H9 (cell line): ENCODE data around the gene ABCD4. TPM values are rescaled to one million over a fixed set of nuclear protein-coding genes. Genes with fewer than 3 reads are reported as not detected.
A peak's percentile ranks its signal among the peaks of the same experiment; 100 is the strongest.

Source experiments
- DNase-seq: peaks from one replicate; pipeline ENCODE4 v3.0.0-alpha.2; 2017
- H2AFZ ChIP-seq: one replicate; pipeline ENCODE4 v1.6.1; 2013; ENCODE audit warnings: mild to moderate bottlenecking, low read length, control low read depth, moderate library complexity
- H2AK5ac ChIP-seq: 2 replicates; pipeline ENCODE4 v1.6.1; 2013; ENCODE audit warnings: low read length, control low read depth, mixed read lengths; ENCODE audit not compliant: insufficient read length
- H2BK120ac ChIP-seq: one replicate; pipeline ENCODE4 v1.6.1; 2013; ENCODE audit warnings: low read depth, mild to moderate bottlenecking, low read length, control low read depth, inconsistent platforms; ENCODE audit not compliant: poor library complexity, severe bottlenecking
- H2BK12ac ChIP-seq: 2 replicates; pipeline ENCODE4 v1.6.1; 2013; ENCODE audit warnings: low read length, control low read depth, mixed read lengths, low read depth; ENCODE audit not compliant: insufficient read length
- H2BK15ac ChIP-seq: 2 replicates; pipeline ENCODE4 v1.6.1; 2013; ENCODE audit warnings: low read depth, low read length, control low read depth
- H2BK20ac ChIP-seq: one replicate; pipeline ENCODE4 v1.6.1; 2013; ENCODE audit warnings: low read depth, mild to moderate bottlenecking, low read length, control low read depth, inconsistent platforms; ENCODE audit not compliant: poor library complexity, severe bottlenecking
- H2BK5ac ChIP-seq: 2 replicates; pipeline ENCODE4 v1.6.1; 2013; ENCODE audit warnings: low read length, control low read depth, mixed read lengths; ENCODE audit not compliant: insufficient read length
- H3K14ac ChIP-seq: 2 replicates; pipeline ENCODE4 v1.6.1; 2013; ENCODE audit warnings: low read length, control low read depth; ENCODE audit not compliant: insufficient read depth
- H3K18ac ChIP-seq: 2 replicates; pipeline ENCODE4 v1.6.1; 2013; ENCODE audit warnings: low read depth, mild to moderate bottlenecking, mixed read lengths, low read length, control low read depth; ENCODE audit not compliant: insufficient read length
- H3K23ac ChIP-seq: 2 replicates; pipeline ENCODE4 v1.6.1; 2013; ENCODE audit warnings: low read length, control low read depth, mixed read lengths, low read depth; ENCODE audit not compliant: insufficient read length
- H3K23me2 ChIP-seq: 2 replicates; pipeline ENCODE4 v1.6.1; 2013; ENCODE audit warnings: low read depth, mild to moderate bottlenecking, mixed read lengths, low read length, control low read depth; ENCODE audit not compliant: insufficient read length, poor library complexity, severe bottlenecking
- H3K27ac ChIP-seq: 2 replicates; pipeline ENCODE4 v1.5.1; 2013; ENCODE audit warnings: low read length, control low read depth, mixed read lengths, low read depth; ENCODE audit not compliant: insufficient read length
- H3K27me3 ChIP-seq: 2 replicates; pipeline ENCODE4 v1.6.1; 2013; ENCODE audit warnings: low read length, control low read depth, inconsistent platforms; ENCODE audit not compliant: insufficient read depth
- H3K4ac ChIP-seq: 2 replicates; pipeline ENCODE4 v1.6.1; 2013; ENCODE audit warnings: low read depth, mild to moderate bottlenecking, control low read depth, inconsistent platforms, low read length, moderate library complexity
- H3K4me1 ChIP-seq: 2 replicates; pipeline ENCODE4 v1.6.1; 2013; ENCODE audit warnings: low read length, control low read depth, inconsistent platforms; ENCODE audit not compliant: insufficient read depth
- H3K4me2 ChIP-seq: 2 replicates; pipeline ENCODE4 v1.6.1; 2013; ENCODE audit warnings: low read length, control low read depth, mixed read lengths; ENCODE audit not compliant: insufficient read length, insufficient read depth
- H3K56ac ChIP-seq: 2 replicates; pipeline ENCODE4 v1.6.1; 2013; ENCODE audit warnings: low read depth, mild to moderate bottlenecking, mixed read lengths, low read length, control low read depth; ENCODE audit not compliant: insufficient read length
- H3K79me1 ChIP-seq: 2 replicates; pipeline ENCODE4 v1.6.1; 2013; ENCODE audit warnings: low read depth, mild to moderate bottlenecking, moderate library complexity, low read length, control low read depth, inconsistent platforms; ENCODE audit not compliant: insufficient read depth, poor library complexity, severe bottlenecking
- H3K79me2 ChIP-seq: 2 replicates; pipeline ENCODE4 v1.6.1; 2013; ENCODE audit warnings: low read length, control low read depth, inconsistent platforms; ENCODE audit not compliant: insufficient read depth
- H3K9ac ChIP-seq: 2 replicates; pipeline ENCODE4 v1.6.1; 2013; ENCODE audit warnings: low read length, control low read depth, mixed read lengths; ENCODE audit not compliant: insufficient read length; ENCODE audit errors: extremely low read depth
- H3K9me3 ChIP-seq: one replicate; pipeline ENCODE4 v1.6.1; 2013; ENCODE audit warnings: low read depth, low read length, inconsistent platforms; ENCODE audit not compliant: control insufficient read depth
- H3T11ph ChIP-seq: one replicate; pipeline ENCODE4 v1.6.1; 2013; ENCODE audit warnings: mild to moderate bottlenecking, low read length, control low read depth, inconsistent platforms
- H4K20me1 ChIP-seq: one replicate; pipeline ENCODE4 v1.6.1; 2013; ENCODE audit not compliant: control insufficient read depth, insufficient read length, insufficient read depth
- H4K5ac ChIP-seq: 2 replicates; pipeline ENCODE4 v1.6.1; 2013; ENCODE audit warnings: low read depth, mild to moderate bottlenecking, mixed read lengths, low read length, control low read depth; ENCODE audit not compliant: insufficient read length
- H4K8ac ChIP-seq: replicated peaks from 2 replicates; pipeline ENCODE4 v1.6.1; 2013; ENCODE audit warnings: low read length, control low read depth, mixed read lengths, low read depth; ENCODE audit not compliant: insufficient read length
- H4K91ac ChIP-seq: 2 replicates; pipeline ENCODE4 v1.6.1; 2013; ENCODE audit warnings: low read depth, mild to moderate bottlenecking, moderate library complexity, mixed read lengths, low read length, control low read depth; ENCODE audit not compliant: insufficient read length
- H3K27ac Mint-ChIP-seq, 3 experiments: 2 replicates in 2 of 3; 3 replicates in 1 of 3; pipeline ENCODE4 v1.8.0; 2020 to 2021; ENCODE audit warnings: mixed read lengths in 3 of 3, mild to moderate bottlenecking in 1 of 3, moderate library complexity in 1 of 3
- H3K27me3 Mint-ChIP-seq: 2 replicates; pipeline ENCODE4 v1.8.0; 2021; ENCODE audit warnings: low read depth, mild to moderate bottlenecking, moderate library complexity, mixed read lengths
- H3K36me3 Mint-ChIP-seq, 3 experiments: 2 replicates in 2 of 3; 3 replicates in 1 of 3; pipeline ENCODE4 v1.8.0; 2020 to 2021; ENCODE audit warnings: low read depth in 3 of 3, mixed read lengths in 3 of 3; ENCODE audit not compliant: insufficient read depth in 1 of 3
- H3K4me1 Mint-ChIP-seq, 2 experiments: 2 replicates each; pipeline ENCODE4 v1.8.0; 2020; ENCODE audit warnings: mixed read lengths in 2 of 2
- H3K4me3 Mint-ChIP-seq, 2 experiments: 2 replicates in 1 of 2; 3 replicates in 1 of 2; pipeline ENCODE4 v1.8.0; 2020 to 2021; ENCODE audit warnings: mild to moderate bottlenecking in 2 of 2, mixed read lengths in 2 of 2, moderate library complexity in 1 of 2
- H3K9me3 Mint-ChIP-seq, 2 experiments: 2 replicates in 1 of 2; 3 replicates in 1 of 2; pipeline ENCODE4 v1.8.0; 2020; ENCODE audit warnings: mild to moderate bottlenecking in 2 of 2, mixed read lengths in 2 of 2, moderate library complexity in 1 of 2
- WGBS: extraction: QIAGEN DNeasy Blood & Tissue Kit; methylation state at CpG from one replicate; pipeline ENCODE4 v1.1.7; 2013; ENCODE audit warnings: missing lambda C conversion rate, low lambda C conversion rate, mixed read lengths; ENCODE audit not compliant: insufficient read length; ENCODE audit errors: extremely low coverage; 5-methylcytosine and 5-hydroxymethylcytosine counted together
- total RNA-seq: library from RNA; stranded (reverse); gene quantifications from 2 replicates; pipeline ENCODE4 v1.2.1, GENCODE V29; 2021
- TF ChIP-seq, protein P1 (sequence below): fragments of 200-600 bp; sonication (generic); conservative IDR thresholded peaks from 3 replicates; pipeline ENCODE4 v1.8.0; 2021; ENCODE audit warnings: antibody characterized with exemption, mild to moderate bottlenecking

Gene ABCD4
- total RNA-seq, 1 experiment from 2014 or later, result 80.9 TPM

DNA sequence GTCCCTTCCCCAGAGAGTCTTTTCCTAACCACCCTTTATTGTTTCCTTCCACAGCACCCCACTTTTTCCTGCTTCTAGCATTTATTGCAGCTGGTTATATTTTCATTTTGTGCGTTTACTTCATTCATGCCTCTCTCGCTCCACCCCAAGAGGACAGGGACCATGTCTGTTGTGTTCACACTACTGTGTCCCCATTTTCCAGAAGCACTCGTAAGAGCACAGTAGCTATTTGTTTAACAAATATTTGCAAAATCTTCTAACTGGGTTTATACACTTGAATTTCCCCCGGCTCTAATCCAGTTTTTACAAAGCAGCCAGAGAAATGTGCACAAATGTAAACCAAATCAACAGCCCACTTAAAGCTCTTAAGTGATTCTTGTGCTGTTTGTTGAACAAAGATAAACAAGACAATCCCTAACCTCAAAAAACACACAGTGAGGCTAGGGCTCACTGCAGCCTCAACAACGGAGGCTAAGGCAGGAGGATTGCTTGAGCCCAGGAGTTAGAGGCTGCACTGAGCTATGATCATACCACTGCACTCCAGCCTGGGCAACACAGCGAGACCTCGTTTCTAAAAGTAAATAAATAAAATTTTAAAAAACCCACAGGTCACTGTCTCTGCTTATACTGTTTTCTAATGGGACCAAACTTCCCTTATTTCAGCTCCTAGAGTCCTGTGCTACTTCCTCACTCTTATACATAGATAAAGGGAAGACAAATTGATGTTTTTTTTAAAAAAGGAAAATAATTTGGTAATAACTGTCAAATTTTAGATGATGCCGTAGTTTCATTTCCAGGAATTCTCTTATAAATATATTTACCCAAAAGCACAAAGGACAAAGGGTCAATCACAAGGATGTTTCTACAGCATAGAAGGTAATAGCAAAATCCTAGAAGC is 6.6 kb upstream of the ABCD4 start:
- no peak overlapping the region for H3T11ph ChIP-seq
- Mint-ChIP-seq H3K4me3 (no peak overlapping the region), H3K9me3 (no peaks in the 10 kb centered on the region), H3K27me3 (no peaks in the 10 kb centered on the region; the same call in 1 of the 2 replicates), H3K4me1 (peaks cover 3 to 4% of the 10 kb centered on the region in 2 experiments; a peak in 1 of 4 replicates), H3K36me3 (no peaks in the 10 kb centered on the region), H3K27ac (peak overlapping the region in 2 of 3 experiments; percentile 1 to 4; a peak in 1 of 7 replicates)
- no CpG with 5 or more reads among the region's 8 CpGs for WGBS
- no peak overlapping the region for H2BK5ac ChIP-seq
- H4K5ac ChIP-seq, result no peak overlapping the region
- TF ChIP-seq, protein P1, sequence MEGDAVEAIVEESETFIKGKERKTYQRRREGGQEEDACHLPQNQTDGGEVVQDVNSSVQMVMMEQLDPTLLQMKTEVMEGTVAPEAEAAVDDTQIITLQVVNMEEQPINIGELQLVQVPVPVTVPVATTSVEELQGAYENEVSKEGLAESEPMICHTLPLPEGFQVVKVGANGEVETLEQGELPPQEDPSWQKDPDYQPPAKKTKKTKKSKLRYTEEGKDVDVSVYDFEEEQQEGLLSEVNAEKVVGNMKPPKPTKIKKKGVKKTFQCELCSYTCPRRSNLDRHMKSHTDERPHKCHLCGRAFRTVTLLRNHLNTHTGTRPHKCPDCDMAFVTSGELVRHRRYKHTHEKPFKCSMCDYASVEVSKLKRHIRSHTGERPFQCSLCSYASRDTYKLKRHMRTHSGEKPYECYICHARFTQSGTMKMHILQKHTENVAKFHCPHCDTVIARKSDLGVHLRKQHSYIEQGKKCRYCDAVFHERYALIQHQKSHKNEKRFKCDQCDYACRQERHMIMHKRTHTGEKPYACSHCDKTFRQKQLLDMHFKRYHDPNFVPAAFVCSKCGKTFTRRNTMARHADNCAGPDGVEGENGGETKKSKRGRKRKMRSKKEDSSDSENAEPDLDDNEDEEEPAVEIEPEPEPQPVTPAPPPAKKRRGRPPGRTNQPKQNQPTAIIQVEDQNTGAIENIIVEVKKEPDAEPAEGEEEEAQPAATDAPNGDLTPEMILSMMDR, result no peak
- H2BK15ac ChIP-seq, result no peak overlapping the region
- no peaks in the 10 kb centered on the region for H3K4me1 ChIP-seq
- no peak overlapping the region for H3K23ac ChIP-seq
- no peak overlapping the region for H4K8ac ChIP-seq
- no peaks in the 10 kb centered on the region for H3K23me2 ChIP-seq
- H3K27ac ChIP-seq, result no peak overlapping the region
- no peak for DNase-seq
- no peak overlapping the region for H3K9ac ChIP-seq
- no peak overlapping the region for H3K56ac ChIP-seq
- no peaks in the 10 kb centered on the region for H3K79me1 ChIP-seq
- H3K27me3 ChIP-seq, result no peaks in the 10 kb centered on the region
- H3K18ac ChIP-seq, result no peak overlapping the region
- no peak overlapping the region for H2AK5ac ChIP-seq
- no peaks in the 10 kb centered on the region for H4K20me1 ChIP-seq
- no peak overlapping the region for H4K91ac ChIP-seq
- no peak overlapping the region for H3K4me2 ChIP-seq
- no peak overlapping the region for H2AFZ ChIP-seq
- no peak overlapping the region for H3K14ac ChIP-seq
- no peaks in the 10 kb centered on the region for H3K79me2 ChIP-seq
- no peak overlapping the region for H2BK12ac ChIP-seq
- no peak overlapping the region for H3K4ac ChIP-seq
- no peak overlapping the region for H2BK120ac ChIP-seq
- no peaks in the 10 kb centered on the region for H3K9me3 ChIP-seq
- no peak overlapping the region for H2BK20ac ChIP-seq
